HepG2 (cell line): ENCODE measurements around the gene FGFBP2. TPM values are rescaled to one million over a fixed set of nuclear protein-coding genes. Genes with fewer than 3 reads are reported as not detected.

ENCODE experiments used
- ATAC-seq: fragments of 200-7000 bp; cut with Tn5 transposase; 3 replicates; pipeline ENCODE4 v1.9.1; 2020; ENCODE audit warnings: mild to moderate bottlenecking, moderate library complexity
- BruUV-seq: library from RNA; stranded (reverse); fragments of 400-500 nt; replicated peaks from 2 replicates; lab custom pipeline; 2021; lab: Mats Ljungman, UMichigan
- CTCF ChIA-PET: fragments of 300-600 bp; formaldehyde crosslinking; extraction: SDS; loops from one replicate; lab custom pipeline; 2021; ENCODE audit warnings: low total read pairs, inconsistent platforms, low intra/inter-chr PET ratio; lab: Yijun Ruan, JAX
- POLR2A ChIA-PET: fragments of 350-600 bp; sonication (Branson Sonifier 250); formaldehyde crosslinking; loops from one replicate; lab custom pipeline; 2020; ENCODE audit warnings: antibody characterized with exemption, inconsistent platforms; lab: Yijun Ruan, JAX
- DNase-seq: peaks from one replicate; pipeline ENCODE4 v3.0.0-alpha.2; 2015; ENCODE audit warnings: low spot score
- FAIRE-seq: peaks from 3 replicates; lab custom pipeline; 2011; peaks lifted over from hg19 to GRCh38; lab: Jason Lieb, UNC
- H2AFZ ChIP-seq: one replicate; pipeline ENCODE4 v1.6.1; 2011; ENCODE audit warnings: low read length, inconsistent platforms
- H3K27ac ChIP-seq: fragments of 300-600 bp; 3 replicates; pipeline ENCODE4 v1.8.0; 2011; ENCODE audit warnings: mixed run types, mild to moderate bottlenecking, mixed read lengths, low read length, inconsistent platforms; ENCODE audit not compliant: insufficient read depth; ENCODE audit errors: extremely low read length
- H3K27me3 ChIP-seq, 2 experiments: fragments of 200-600 bp in 1 of 2; 2 replicates in 1 of 2; 3 replicates in 1 of 2; pipeline versions ENCODE4 v1.6.0 to v1.8.0; 2011; ENCODE audit warnings: low read length in 2 of 2, mild to moderate bottlenecking in 2 of 2, moderate library complexity in 2 of 2, inconsistent platforms in 1 of 2; ENCODE audit not compliant: insufficient read depth in 2 of 2, control insufficient read depth in 1 of 2
- H3K36me3 ChIP-seq, 2 experiments: fragments of 200-600 bp in 1 of 2; replicated peaks in 1 of 2; 2 replicates in 1 of 2; 3 replicates in 1 of 2; pipeline versions ENCODE4 v1.5.1 to v1.8.0; 2011; ENCODE audit warnings: low read length in 2 of 2, inconsistent platforms in 1 of 2; ENCODE audit not compliant: insufficient read depth in 2 of 2, control insufficient read depth in 1 of 2
- H3K4me1 ChIP-seq: 2 replicates; pipeline ENCODE4 v1.5.1; 2012; ENCODE audit warnings: low read length, inconsistent platforms; ENCODE audit not compliant: insufficient read depth
- H3K4me2 ChIP-seq: 2 replicates; pipeline ENCODE4 v1.6.0; 2011; ENCODE audit warnings: low read depth, low read length, inconsistent platforms
- H3K4me3 ChIP-seq, 3 experiments: fragments of 200-600 bp in 1 of 3; sonication (generic), shearing (Covaris generic) in 1 of 3; replicated peaks in 1 of 3; 2 replicates each; pipeline ENCODE4 v1.5.1; 2011 to 2016; ENCODE audit warnings: low read length in 3 of 3, inconsistent platforms in 2 of 3, low read depth in 2 of 3, mild to moderate bottlenecking in 2 of 3, control low read depth in 1 of 3, mixed read lengths in 1 of 3; ENCODE audit not compliant: insufficient read depth in 1 of 3
- H3K79me2 ChIP-seq: one replicate; pipeline ENCODE4 v1.6.1; 2011; ENCODE audit warnings: low read length, inconsistent platforms; ENCODE audit not compliant: insufficient read depth
- H3K9ac ChIP-seq: 2 replicates; pipeline ENCODE4 v1.6.0; 2011; ENCODE audit warnings: mild to moderate bottlenecking, low read depth, low read length, inconsistent platforms; ENCODE audit not compliant: insufficient read depth
- H3K9me3 ChIP-seq: 2 replicates; pipeline ENCODE4 v1.5.1; 2012; ENCODE audit warnings: mild to moderate bottlenecking, low read length
- H4K20me1 ChIP-seq: 2 replicates; pipeline ENCODE4 v1.6.0; 2011; ENCODE audit warnings: inconsistent platforms, mild to moderate bottlenecking, low read length, moderate library complexity; ENCODE audit not compliant: insufficient read depth
- FOSL2 ChIP-seq: sonication (generic); formaldehyde crosslinking; IDR thresholded peaks from 2 replicates; pipeline ENCODE4 v1.4.0; 2020; ENCODE audit warnings: missing genetic modification reagents
- ZNF451 ChIP-seq: sonication (generic); formaldehyde crosslinking; IDR thresholded peaks from 2 replicates; pipeline ENCODE4 v1.5.0; 2020; ENCODE audit warnings: mild to moderate bottlenecking, missing genetic modification reagents
- ZNF563 ChIP-seq: sonication (generic); formaldehyde crosslinking; IDR thresholded peaks from 2 replicates; pipeline ENCODE4 v1.8.0; 2022; ENCODE audit warnings: mild to moderate bottlenecking, moderate library complexity, missing genetic modification reagents
- WGBS: methylation state at CpG from one replicate; pipeline ENCODE4 v1.1.6; 2017; ENCODE audit warnings: low lambda C conversion rate; 5-methylcytosine and 5-hydroxymethylcytosine counted together
- in situ Hi-C: cut with HindIII; loops from 2 replicates; pipeline ENCODE4 v1.10.0; 2017; ENCODE audit warnings: low pct_unique_long_range_greater_than_20kb; ENCODE audit not compliant: extremely low pct_ligation_motif_present
- intact Hi-C: fragments of 100-400 bp; cut with micrococcal nuclease; formaldehyde crosslinking; loops from one replicate; pipeline ENCODE4 v1.10.0; 2022; ENCODE audit not compliant: unreplicated experiment
- polyA plus RNA-seq, 8 experiments: library from polyadenylated mRNA; depleted of rRNA in 3 of 8; stranded (reverse) in 7 of 8; unstranded in 1 of 8; fragments of >200 nt; fragmentation: Illumina TruSeq in 4 of 8; extraction: Trizol in 4 of 8; gene quantifications; 2 replicates each; pipeline versions ENCODE4 v1.2.1 to v1.2.3, GENCODE V29; 2011 to 2016; ENCODE audit warnings: low read depth in 4 of 8, missing spikeins in 1 of 8, mixed read lengths in 1 of 8; ENCODE audit not compliant: insufficient read depth in 1 of 8
- total RNA-seq, 5 experiments: library from RNA; depleted of rRNA; stranded (reverse); fragments of >200 nt; fragmentation: Illumina TruSeq; extraction: Trizol; gene quantifications; 2 replicates each; pipeline ENCODE4 v1.2.3, GENCODE V29; 2016; ENCODE audit warnings: low read depth in 1 of 5
- TF ChIP-seq, protein P1 (sequence below): sonication (generic); formaldehyde crosslinking; IDR thresholded peaks from 2 replicates; pipeline ENCODE4 v1.8.1; 2023; ENCODE audit warnings: mild to moderate bottlenecking, moderate library complexity, missing genetic modification reagents

The FGFBP2 gene
- total and polyA plus RNA-seq, 2 of the 13 experiments (the other 11 are each of a cell fraction or from before 2014, with no cell fraction given) = not detected

GRCh38 chr4:15921592-15921932 lies 41.4 kb downstream of the FGFBP2 start (continued):
- TF ChIP-seq, protein P1, sequence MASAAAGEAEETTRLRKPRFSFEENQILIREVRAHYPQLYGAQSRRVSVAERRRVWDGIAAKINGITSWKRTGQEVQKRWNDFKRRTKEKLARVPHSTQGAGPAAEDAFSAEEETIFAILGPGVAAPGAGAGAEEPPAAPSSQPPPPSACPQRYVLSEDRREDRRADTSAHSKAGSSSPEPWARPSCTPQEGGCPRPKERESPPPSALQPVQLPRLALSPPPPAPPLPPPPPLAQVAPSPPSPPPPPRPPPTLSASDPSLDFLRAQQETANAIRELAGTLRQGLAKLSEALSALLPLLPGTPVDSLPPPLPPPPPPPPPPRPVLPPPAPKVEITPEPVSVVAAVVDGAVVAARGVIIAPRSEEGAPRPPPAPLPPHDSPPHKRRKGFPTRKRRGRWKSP (CRISPR knock-in tag) = no peak
- no peak for TF ChIP-seq ZNF451 (CRISPR knock-in tag)

DNA sequence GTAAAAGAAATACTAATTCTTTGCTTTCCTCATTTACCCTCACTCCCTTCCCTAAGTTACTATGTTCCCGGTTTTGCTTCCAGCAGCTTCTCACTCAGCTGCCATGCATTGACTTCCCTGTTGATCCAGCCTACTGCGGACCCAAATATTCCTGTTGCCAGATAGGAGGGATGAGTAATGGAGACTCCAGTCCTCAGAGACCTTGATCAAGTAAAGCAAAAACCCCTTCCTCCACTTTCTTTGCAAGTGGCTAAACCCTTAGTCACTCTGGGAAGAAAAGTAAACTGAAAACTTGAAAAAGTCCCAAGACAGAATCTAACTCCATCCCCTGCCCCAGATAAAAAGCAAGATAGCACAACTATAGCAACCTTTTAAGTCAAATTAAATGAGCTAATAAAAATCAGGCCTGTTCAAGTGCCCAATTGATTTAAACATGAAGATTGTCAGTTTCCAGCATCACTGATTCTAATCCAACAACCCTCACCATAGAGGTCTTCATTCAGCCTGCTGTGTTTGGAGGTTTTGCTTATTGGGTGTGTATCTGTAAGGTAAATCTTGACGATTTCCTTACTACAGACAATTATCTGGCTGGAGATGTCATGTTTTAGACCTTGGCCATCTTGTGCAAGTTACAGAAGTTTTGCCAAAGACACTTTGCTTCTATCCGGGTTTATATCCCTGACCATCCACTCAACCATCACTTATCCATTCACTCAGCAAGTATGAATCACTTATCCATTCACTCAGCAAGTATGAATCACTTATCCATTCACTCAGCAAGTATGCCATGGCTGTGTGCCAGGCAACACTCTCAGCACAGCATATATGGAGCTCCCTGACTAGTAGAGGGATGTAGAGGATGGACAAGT lies 42.0 kb downstream of the FGFBP2 start:
- DNase-seq (no peak), ATAC-seq (no peak), FAIRE-seq (no peak)
- no peaks in the 10 kb centered on the region for H3K9me3 ChIP-seq
- H3K4me1 ChIP-seq = no peaks in the 10 kb centered on the region
- no peak overlapping the region for H2AFZ ChIP-seq
- POLR2A ChIA-PET = no interaction called here
- H3K4me3 ChIP-seq = no peak overlapping the region
- no peaks in the 10 kb centered on the region for H3K79me2 ChIP-seq
- intact Hi-C loops (no loop called here), in situ Hi-C loops (no loop called here)
- H3K36me3 ChIP-seq = no peaks in the 10 kb centered on the region
- H4K20me1 ChIP-seq = no peaks in the 10 kb centered on the region
- no TSS peak for BruUV-seq
- TF ChIP-seq FOSL2 (CRISPR knock-in tag) (peak; percentile 33; the same call in 1 of the 2 replicates), ZNF563 (CRISPR knock-in tag) (no peak)
- no peak overlapping the region for H3K9ac ChIP-seq
- H3K4me2 ChIP-seq = no peak overlapping the region
- no peak overlapping the region for H3K27ac ChIP-seq
- CTCF ChIA-PET = no interaction called here
- H3K27me3 ChIP-seq = peaks cover 0 to 8% of the 10 kb centered on the region in 2 experiments; a peak in 2 of 5 replicates
- 15% methylated on average over 4 of the region's 4 CpGs for WGBS
